Rectal smooth muscle tissue (tissue), 1 donor: Measurements from ENCODE around the gene LYPLA2.

ENCODE experiments used
- H3K27ac ChIP-seq: one replicate; pipeline ENCODE4 v1.7.0; 2013; ENCODE audit warnings: low read depth, low read length, inconsistent platforms
- H3K27me3 ChIP-seq: one replicate; pipeline ENCODE4 v1.7.0; 2013; ENCODE audit warnings: low read length; ENCODE audit not compliant: control insufficient read depth, insufficient read depth
- H3K36me3 ChIP-seq: one replicate; pipeline ENCODE4 v1.7.0; 2013; ENCODE audit warnings: low read length; ENCODE audit not compliant: control insufficient read depth, insufficient read depth
- H3K4me1 ChIP-seq: one replicate; pipeline ENCODE4 v1.7.0; 2013; ENCODE audit warnings: low read length; ENCODE audit not compliant: control insufficient read depth, insufficient read depth
- H3K4me3 ChIP-seq: one replicate; pipeline ENCODE4 v1.7.0; 2013; ENCODE audit warnings: low read length
- H3K9ac ChIP-seq: one replicate; pipeline ENCODE4 v1.7.0; 2013; ENCODE audit warnings: low read length

Gene LYPLA2

GRCh38 chr1:23836037-23836436 lies 45.1 kb downstream of the LYPLA2 start:
- Histone ChIP-seq H3K9ac (no peak overlapping the region), H3K36me3 (no peaks in the 10 kb centered on the region), H3K4me3 (no peak overlapping the region), H3K27me3 (no peaks in the 10 kb centered on the region), H3K4me1 (no peaks in the 10 kb centered on the region), H3K27ac (no peak overlapping the region)

- Histone ChIP-seq H3K27me3 (no peaks in the 10 kb centered on the region), H3K4me3 (peak overlapping the region; percentile 65), H3K27ac (no peak overlapping the region), H3K36me3 (no peaks in the 10 kb centered on the region), H3K9ac (no peak overlapping the region), H3K4me1 (no peaks in the 10 kb centered on the region)
Observed at GRCh38 chr1:23837908-23838307, 47.0 kb downstream of the LYPLA2 start.

GRCh38 chr1:23838401-23838866 lies 47.5 kb downstream of the LYPLA2 start:
- Histone ChIP-seq H3K36me3 (no peaks in the 10 kb centered on the region), H3K4me1 (no peaks in the 10 kb centered on the region), H3K27me3 (no peaks in the 10 kb centered on the region), H3K9ac (no peak overlapping the region), H3K4me3 (peak overlapping the region; percentile 65), H3K27ac (no peak overlapping the region)

GRCh38 chr1:23843644-23844043 lies 52.7 kb downstream of the LYPLA2 start:
- no peak overlapping the region for H3K9ac ChIP-seq
- peaks cover 18% of the 10 kb centered on the region for H3K36me3 ChIP-seq

More at GRCh38 chr1:23843644-23844043, 52.7 kb downstream of the LYPLA2 start:
- Histone ChIP-seq H3K27ac (no peak overlapping the region), H3K27me3 (no peaks in the 10 kb centered on the region), H3K4me1 (no peaks in the 10 kb centered on the region), H3K4me3 (no peak overlapping the region)
